ENCODE data around the gene CPD. TPM values are rescaled to one million over a fixed set of nuclear protein-coding genes. Genes with fewer than 3 reads are reported as not detected.

CPD gene
- total and polyA plus RNA-seq, 2 of the 13 experiments (the other 11 are each of a cell fraction or from before 2014, with no cell fraction given): 46.1 to 72.3 TPM

- TF ChIP-seq CSRNP2 (CRISPR knock-in tag; conservative IDR thresholded peaks at IDR 0.05; ENCODE audit: low read depth) (no peak), GTF3A (CRISPR knock-in tag; conservative IDR thresholded peaks at IDR 0.05) (no peak), PRMT3 (CRISPR knock-in tag; IDR thresholded peaks at IDR 0.05; ENCODE audit: borderline replicate concordance, low read depth) (no peak), ZFP90 (CRISPR knock-in tag; IDR thresholded peaks at IDR 0.05; ENCODE audit: borderline replicate concordance) (no peak), ZNF335 (CRISPR knock-in tag; IDR thresholded peaks at IDR 0.05) (no peak), TEAD2 (CRISPR knock-in tag; IDR thresholded peaks at IDR 0.05) (no peak), ZBTB42 (CRISPR knock-in tag; IDR thresholded peaks at IDR 0.05) (no peak), STAT5B (CRISPR knock-in tag; IDR thresholded peaks at IDR 0.05) (no peak), GABPA (IDR thresholded peaks at IDR 0.05; ENCODE audit: low read depth, low read length) (no peak), GABPA (CRISPR knock-in tag; IDR thresholded peaks at IDR 0.05; ENCODE audit: low read depth) (peak; percentile 67), ZNF12 (CRISPR knock-in tag; IDR thresholded peaks at IDR 0.05) (no peak), SIN3B (IDR thresholded peaks at IDR 0.05; ENCODE audit: low read length) (no peak), SP140L (CRISPR knock-in tag; IDR thresholded peaks at IDR 0.05; ENCODE audit: borderline replicate concordance) (no peak), SSRP1 (CRISPR knock-in tag; IDR thresholded peaks at IDR 0.05) (no peak), SMYD3 (CRISPR knock-in tag; IDR thresholded peaks at IDR 0.05) (no peak)
- TF ChIP-seq, protein P1, sequence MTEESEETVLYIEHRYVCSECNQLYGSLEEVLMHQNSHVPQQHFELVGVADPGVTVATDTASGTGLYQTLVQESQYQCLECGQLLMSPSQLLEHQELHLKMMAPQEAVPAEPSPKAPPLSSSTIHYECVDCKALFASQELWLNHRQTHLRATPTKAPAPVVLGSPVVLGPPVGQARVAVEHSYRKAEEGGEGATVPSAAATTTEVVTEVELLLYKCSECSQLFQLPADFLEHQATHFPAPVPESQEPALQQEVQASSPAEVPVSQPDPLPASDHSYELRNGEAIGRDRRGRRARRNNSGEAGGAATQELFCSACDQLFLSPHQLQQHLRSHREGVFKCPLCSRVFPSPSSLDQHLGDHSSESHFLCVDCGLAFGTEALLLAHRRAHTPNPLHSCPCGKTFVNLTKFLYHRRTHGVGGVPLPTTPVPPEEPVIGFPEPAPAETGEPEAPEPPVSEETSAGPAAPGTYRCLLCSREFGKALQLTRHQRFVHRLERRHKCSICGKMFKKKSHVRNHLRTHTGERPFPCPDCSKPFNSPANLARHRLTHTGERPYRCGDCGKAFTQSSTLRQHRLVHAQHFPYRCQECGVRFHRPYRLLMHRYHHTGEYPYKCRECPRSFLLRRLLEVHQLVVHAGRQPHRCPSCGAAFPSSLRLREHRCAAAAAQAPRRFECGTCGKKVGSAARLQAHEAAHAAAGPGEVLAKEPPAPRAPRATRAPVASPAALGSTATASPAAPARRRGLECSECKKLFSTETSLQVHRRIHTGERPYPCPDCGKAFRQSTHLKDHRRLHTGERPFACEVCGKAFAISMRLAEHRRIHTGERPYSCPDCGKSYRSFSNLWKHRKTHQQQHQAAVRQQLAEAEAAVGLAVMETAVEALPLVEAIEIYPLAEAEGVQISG (CRISPR knock-in tag; IDR thresholded peaks at IDR 0.05): peak; percentile 97
- TF ChIP-seq, protein P2, sequence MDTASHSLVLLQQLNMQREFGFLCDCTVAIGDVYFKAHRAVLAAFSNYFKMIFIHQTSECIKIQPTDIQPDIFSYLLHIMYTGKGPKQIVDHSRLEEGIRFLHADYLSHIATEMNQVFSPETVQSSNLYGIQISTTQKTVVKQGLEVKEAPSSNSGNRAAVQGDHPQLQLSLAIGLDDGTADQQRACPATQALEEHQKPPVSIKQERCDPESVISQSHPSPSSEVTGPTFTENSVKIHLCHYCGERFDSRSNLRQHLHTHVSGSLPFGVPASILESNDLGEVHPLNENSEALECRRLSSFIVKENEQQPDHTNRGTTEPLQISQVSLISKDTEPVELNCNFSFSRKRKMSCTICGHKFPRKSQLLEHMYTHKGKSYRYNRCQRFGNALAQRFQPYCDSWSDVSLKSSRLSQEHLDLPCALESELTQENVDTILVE (CRISPR knock-in tag; IDR thresholded peaks at IDR 0.05): no peak
- TF ChIP-seq, protein P3, sequence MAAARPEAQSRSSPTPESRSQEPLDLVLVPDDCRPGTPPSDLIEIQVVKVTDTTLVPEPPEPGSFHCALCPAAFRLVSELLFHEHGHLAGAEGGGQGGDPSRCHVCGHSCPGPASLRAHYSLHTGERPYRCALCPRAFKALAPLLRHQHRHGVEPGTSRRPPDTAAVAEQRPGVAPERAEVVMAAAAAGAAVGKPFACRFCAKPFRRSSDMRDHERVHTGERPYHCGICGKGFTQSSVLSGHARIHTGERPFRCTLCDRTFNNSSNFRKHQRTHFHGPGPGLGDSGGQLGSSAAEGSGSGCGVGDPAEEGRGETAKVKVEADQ (CRISPR knock-in tag; IDR thresholded peaks at IDR 0.05; ENCODE audit: borderline replicate concordance): 0 out of 2 replicates have a peak, but pooled peaks have one; percentile 51
- TF ChIP-seq, protein P4, sequence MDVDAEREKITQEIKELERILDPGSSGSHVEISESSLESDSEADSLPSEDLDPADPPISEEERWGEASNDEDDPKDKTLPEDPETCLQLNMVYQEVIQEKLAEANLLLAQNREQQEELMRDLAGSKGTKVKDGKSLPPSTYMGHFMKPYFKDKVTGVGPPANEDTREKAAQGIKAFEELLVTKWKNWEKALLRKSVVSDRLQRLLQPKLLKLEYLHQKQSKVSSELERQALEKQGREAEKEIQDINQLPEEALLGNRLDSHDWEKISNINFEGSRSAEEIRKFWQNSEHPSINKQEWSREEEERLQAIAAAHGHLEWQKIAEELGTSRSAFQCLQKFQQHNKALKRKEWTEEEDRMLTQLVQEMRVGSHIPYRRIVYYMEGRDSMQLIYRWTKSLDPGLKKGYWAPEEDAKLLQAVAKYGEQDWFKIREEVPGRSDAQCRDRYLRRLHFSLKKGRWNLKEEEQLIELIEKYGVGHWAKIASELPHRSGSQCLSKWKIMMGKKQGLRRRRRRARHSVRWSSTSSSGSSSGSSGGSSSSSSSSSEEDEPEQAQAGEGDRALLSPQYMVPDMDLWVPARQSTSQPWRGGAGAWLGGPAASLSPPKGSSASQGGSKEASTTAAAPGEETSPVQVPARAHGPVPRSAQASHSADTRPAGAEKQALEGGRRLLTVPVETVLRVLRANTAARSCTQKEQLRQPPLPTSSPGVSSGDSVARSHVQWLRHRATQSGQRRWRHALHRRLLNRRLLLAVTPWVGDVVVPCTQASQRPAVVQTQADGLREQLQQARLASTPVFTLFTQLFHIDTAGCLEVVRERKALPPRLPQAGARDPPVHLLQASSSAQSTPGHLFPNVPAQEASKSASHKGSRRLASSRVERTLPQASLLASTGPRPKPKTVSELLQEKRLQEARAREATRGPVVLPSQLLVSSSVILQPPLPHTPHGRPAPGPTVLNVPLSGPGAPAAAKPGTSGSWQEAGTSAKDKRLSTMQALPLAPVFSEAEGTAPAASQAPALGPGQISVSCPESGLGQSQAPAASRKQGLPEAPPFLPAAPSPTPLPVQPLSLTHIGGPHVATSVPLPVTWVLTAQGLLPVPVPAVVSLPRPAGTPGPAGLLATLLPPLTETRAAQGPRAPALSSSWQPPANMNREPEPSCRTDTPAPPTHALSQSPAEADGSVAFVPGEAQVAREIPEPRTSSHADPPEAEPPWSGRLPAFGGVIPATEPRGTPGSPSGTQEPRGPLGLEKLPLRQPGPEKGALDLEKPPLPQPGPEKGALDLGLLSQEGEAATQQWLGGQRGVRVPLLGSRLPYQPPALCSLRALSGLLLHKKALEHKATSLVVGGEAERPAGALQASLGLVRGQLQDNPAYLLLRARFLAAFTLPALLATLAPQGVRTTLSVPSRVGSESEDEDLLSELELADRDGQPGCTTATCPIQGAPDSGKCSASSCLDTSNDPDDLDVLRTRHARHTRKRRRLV (CRISPR knock-in tag; IDR thresholded peaks at IDR 0.05): peak; percentile 74; the same call in 1 of the 2 replicates
Observed at GRCh38 chr17:30337393-30337999, 41.2 kb upstream of the CPD start (continued).
